Measurements from ENCODE around the gene ACVR1C.
"Not testable (repeated sequence)": the region's sequence is repeated elsewhere in the genome, so short reads cannot be mapped to it uniquely, and the experiment has no call there.

- TF ChIP-seq, protein P1, sequence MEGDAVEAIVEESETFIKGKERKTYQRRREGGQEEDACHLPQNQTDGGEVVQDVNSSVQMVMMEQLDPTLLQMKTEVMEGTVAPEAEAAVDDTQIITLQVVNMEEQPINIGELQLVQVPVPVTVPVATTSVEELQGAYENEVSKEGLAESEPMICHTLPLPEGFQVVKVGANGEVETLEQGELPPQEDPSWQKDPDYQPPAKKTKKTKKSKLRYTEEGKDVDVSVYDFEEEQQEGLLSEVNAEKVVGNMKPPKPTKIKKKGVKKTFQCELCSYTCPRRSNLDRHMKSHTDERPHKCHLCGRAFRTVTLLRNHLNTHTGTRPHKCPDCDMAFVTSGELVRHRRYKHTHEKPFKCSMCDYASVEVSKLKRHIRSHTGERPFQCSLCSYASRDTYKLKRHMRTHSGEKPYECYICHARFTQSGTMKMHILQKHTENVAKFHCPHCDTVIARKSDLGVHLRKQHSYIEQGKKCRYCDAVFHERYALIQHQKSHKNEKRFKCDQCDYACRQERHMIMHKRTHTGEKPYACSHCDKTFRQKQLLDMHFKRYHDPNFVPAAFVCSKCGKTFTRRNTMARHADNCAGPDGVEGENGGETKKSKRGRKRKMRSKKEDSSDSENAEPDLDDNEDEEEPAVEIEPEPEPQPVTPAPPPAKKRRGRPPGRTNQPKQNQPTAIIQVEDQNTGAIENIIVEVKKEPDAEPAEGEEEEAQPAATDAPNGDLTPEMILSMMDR (IDR thresholded peaks at IDR 0.05), result not testable (repeated sequence)
- TF ChIP-seq POLR2A (IDR thresholded peaks at IDR 0.05), result not testable (repeated sequence)
Measured at GRCh38 chr2:157566623-157567022, 62.0 kb downstream of the ACVR1C start.

All from testis (tissue), 2 donors.